ENCODE measurements around the gene ALOX15B.

The ALOX15B gene

DNA sequence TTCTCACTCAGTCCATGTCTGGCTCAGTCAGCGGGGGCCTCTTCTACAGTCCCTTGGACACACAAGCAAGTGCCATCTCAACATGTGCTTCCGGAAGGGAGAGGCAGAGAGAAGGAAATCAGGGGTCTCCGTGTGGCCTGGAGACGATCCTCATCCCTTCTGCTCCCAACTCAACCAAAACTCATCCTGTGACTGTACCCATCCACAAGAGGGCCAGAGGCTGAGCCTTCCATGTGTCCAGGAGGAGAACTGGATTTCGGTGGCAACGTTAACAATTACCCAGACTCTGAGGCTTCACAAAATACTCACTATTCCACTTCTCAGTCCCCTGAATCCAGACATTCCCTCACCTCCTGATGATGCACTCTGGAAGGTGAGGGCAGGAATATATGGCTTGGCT is 56.5 kb downstream of the ALOX15B start:
- DNase-seq, result no peak
- in situ Hi-C loops (cut with MboI; ENCODE audit: low pct_unique_long_range_greater_than_20kb, low sequenced_read_pairs), result loop anchor here (25.0 kb wide), 1 partner anchor 667 kb away; the partner anchor contains the start of gene SPDYE4

DNA sequence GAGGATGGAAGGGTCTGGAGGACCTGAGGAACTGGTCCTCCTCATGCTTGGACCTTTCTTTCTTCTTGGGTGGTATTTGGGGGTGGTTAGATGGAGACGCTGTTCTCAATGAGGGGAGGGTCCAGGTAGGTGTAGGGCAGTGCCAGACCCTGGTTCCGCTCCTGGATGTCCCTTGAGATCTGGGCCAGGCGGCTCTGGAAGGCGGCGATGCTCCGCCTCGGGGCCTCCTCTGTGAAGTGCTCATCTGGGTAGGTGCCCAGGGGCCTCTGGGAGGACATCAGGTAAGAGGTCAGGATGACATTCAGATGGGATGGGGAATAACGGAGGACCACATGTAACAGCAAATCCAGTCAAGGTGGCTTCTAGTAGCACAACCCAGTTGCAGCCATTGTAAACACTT is 57.7 kb downstream of the ALOX15B start:
- in situ Hi-C loops (cut with MboI; ENCODE audit: low pct_unique_long_range_greater_than_20kb, low sequenced_read_pairs), result loop anchor here (25.0 kb wide), 1 partner anchor 666 kb away; the partner anchor contains the start of gene SPDYE4
- DNase-seq, result no peak
